Common myeloid progenitor, CD34-positive (primary cell): ENCODE data around the gene PRKCB.

ENCODE experiments used
- CTCF ChIA-PET: fragments of 350-600 bp; sonication (Branson Sonifier 250); formaldehyde crosslinking; loops from one replicate; lab custom pipeline; 2021; ENCODE audit warnings: antibody characterized with exemption; lab: Charles Lee
- POLR2A ChIA-PET: fragments of 350-600 bp; sonication (Branson Sonifier 250); formaldehyde crosslinking; loops from one replicate; lab custom pipeline; 2021; ENCODE audit warnings: antibody characterized with exemption; lab: Charles Lee
- DNase-seq, 3 donors: peaks; one replicate each; pipeline versions ENCODE4 v3.0.0 to v3.0.0-alpha.2; 2013
- H3K27ac ChIP-seq, 2 experiments: 1 replicate in 1 of 2; 2 replicates in 1 of 2; pipeline ENCODE4 v1.7.0; 2013; ENCODE audit warnings: inconsistent platforms in 2 of 2, low read length in 2 of 2, mild to moderate bottlenecking in 2 of 2, low read depth in 1 of 2, moderate library complexity in 1 of 2; ENCODE audit not compliant: severe bottlenecking in 2 of 2, insufficient read depth in 1 of 2, poor library complexity in 1 of 2
- H3K27me3 ChIP-seq, 5 experiments: replicated peaks in 2 of 5; 1 replicate in 3 of 5; 2 replicates in 2 of 5; pipeline versions ENCODE4 v1.6.1 to v1.7.0; 2013; ENCODE audit warnings: low read length in 4 of 5, mild to moderate bottlenecking in 2 of 5, moderate library complexity in 2 of 5, inconsistent platforms in 1 of 5; ENCODE audit not compliant: insufficient read depth in 5 of 5, control insufficient read depth in 4 of 5
- H3K36me3 ChIP-seq, 4 experiments: 1 replicate in 2 of 4; 2 replicates in 2 of 4; pipeline versions ENCODE4 v1.6.1 to v1.7.0; 2013; ENCODE audit warnings: low read length in 3 of 4, control low read depth in 1 of 4, mild to moderate bottlenecking in 1 of 4; ENCODE audit not compliant: control insufficient read depth in 4 of 4, insufficient read depth in 4 of 4
- H3K4me1 ChIP-seq, 4 experiments: 1 replicate in 3 of 4; 2 replicates in 1 of 4; pipeline versions ENCODE4 v1.6.1 to v1.7.1; 2013; ENCODE audit warnings: low read length in 3 of 4, mild to moderate bottlenecking in 3 of 4, control low read depth in 1 of 4, inconsistent platforms in 1 of 4, moderate library complexity in 1 of 4; ENCODE audit not compliant: control insufficient read depth in 4 of 4, insufficient read depth in 4 of 4; ENCODE audit errors: control extremely low read depth in 1 of 4
- H3K4me3 ChIP-seq, 7 experiments: 1 replicate in 4 of 7; 2 replicates in 3 of 7; pipeline versions ENCODE4 v1.5.1 to v1.7.0; 2013; ENCODE audit warnings: mild to moderate bottlenecking in 7 of 7, low read length in 6 of 7, moderate library complexity in 6 of 7, inconsistent platforms in 2 of 7, low read depth in 2 of 7, control low read depth in 1 of 7; ENCODE audit not compliant: insufficient read depth in 4 of 7, control insufficient read depth in 1 of 7; ENCODE audit errors: extremely low read depth in 1 of 7
- H3K9me3 ChIP-seq, 5 experiments: 1 replicate in 4 of 5; 2 replicates in 1 of 5; pipeline versions ENCODE4 v1.6.1 to v1.7.1; 2013; ENCODE audit warnings: low read length in 4 of 5, mild to moderate bottlenecking in 2 of 5, inconsistent platforms in 1 of 5, low read depth in 1 of 5, moderate library complexity in 1 of 5; ENCODE audit not compliant: control insufficient read depth in 4 of 5, insufficient read depth in 2 of 5; ENCODE audit errors: control extremely low read depth in 1 of 5
- WGBS: methylation state at CpG from one replicate; pipeline ENCODE4 v1.1.5; 2013; ENCODE audit not compliant: insufficient coverage; 5-methylcytosine and 5-hydroxymethylcytosine counted together

The PRKCB gene

DNA sequence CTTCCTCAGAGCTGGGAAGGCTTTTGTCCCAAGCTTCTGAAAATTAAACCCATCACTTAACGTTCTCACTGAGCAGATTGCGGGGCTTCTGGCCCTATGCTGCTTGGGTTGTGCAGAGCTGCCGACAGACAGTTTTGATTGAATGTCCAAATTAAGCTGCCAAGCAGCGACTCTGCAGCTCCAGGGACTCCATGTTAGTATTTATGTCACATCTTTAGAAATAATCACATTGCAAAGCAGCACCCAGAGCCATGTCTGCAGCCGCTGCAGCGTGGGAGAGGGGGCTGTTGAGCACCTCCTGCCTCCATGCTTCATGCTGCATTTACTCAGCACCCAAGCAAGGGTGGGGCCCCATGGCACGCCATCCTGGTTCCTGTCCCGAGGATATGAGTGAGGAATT is 242.2 kb downstream of the PRKCB start:
- ChIA-PET CTCF (interaction anchor here (0.7 kb wide), 1 partner anchor 11 kb away, joined by 3 read pairs; no protein-coding TSS in a partner anchor), POLR2A (no interaction called here)
- H3K27me3 ChIP-seq: no peaks in the 10 kb centered on the region

DNA sequence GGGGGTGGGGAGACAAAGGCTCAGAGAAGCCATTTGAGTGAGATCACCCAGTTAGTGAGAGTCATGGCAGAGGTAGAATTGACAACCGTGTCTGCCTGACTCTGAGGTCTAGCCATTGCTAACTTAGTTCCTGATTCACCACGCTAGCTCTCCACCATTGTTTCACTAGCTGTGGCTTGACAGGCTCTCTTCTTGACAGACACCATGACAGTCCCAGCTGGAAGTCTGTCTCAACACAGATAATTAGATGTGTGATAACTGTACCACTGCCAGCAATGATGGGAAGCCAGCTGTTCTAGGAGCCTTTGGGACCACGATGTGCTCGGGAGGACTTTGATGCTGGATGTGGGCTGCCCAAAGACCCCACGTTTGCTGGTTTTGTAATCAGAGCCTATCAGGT is 249.9 kb downstream of the PRKCB start:
- peaks cover 0 to 9% (median 4%) of the 10 kb centered on the region in 5 experiments for H3K9me3 ChIP-seq
- ChIA-PET CTCF (no interaction called here), POLR2A (no interaction called here)
- H3K27ac ChIP-seq: no peak overlapping the region
- H3K27me3 ChIP-seq: no peaks in the 10 kb centered on the region
- 100% methylated on average over 4 of the region's 5 CpGs for WGBS
- DNase-seq: no peak
- H3K4me1 ChIP-seq: no peaks in the 10 kb centered on the region
- H3K4me3 ChIP-seq: no peak overlapping the region
- H3K36me3 ChIP-seq: peaks cover 0 to 6% (median 2%) of the 10 kb centered on the region in 4 experiments

More for the DNA sequence above, 242.2 kb downstream of the PRKCB start:
- peaks cover 0 to 4% (median 2%) of the 10 kb centered on the region in 4 experiments for H3K4me1 ChIP-seq
- peaks cover 0 to 3% (median under 1%) of the 10 kb centered on the region in 4 experiments for H3K36me3 ChIP-seq
- DNase-seq: no peak
- no peak overlapping the region for H3K27ac ChIP-seq
- no peaks in the 10 kb centered on the region for H3K9me3 ChIP-seq
- H3K4me3 ChIP-seq: no peak overlapping the region
- 100% methylated on average over 8 of the region's 8 CpGs for WGBS

DNA sequence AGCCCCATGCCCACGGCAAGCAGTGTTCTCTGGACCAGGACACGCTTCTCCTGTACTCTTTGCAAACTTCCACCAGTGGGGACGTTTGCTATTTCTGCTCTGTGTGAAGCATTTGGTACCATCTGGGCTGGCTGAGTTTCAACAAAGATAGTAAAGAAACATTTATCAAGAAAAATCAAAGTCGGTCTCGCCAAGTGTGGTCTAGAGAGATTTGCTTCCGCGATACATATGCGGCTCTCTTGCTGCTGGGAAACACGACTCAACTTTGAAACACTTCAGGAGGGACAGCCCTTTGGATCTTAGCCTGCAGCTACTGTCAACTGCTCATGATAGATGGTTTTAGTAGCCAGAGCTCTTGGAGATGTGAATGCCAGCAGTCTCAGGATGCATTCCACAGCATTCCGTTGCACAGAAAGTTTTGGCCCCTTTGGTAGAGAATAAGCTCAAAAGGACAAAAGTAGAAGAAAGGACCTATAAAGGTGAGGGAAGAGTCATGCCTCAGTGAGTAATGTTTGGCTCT is 252.2 kb downstream of the PRKCB start:
- DNase-seq: no peak
- CTCF ChIA-PET: interaction anchor here (1.0 to 1.1 kb wide), 2 partner anchors 10 to 417 kb away, joined by 3 read pairs; no protein-coding TSS in a partner anchor

DNA sequence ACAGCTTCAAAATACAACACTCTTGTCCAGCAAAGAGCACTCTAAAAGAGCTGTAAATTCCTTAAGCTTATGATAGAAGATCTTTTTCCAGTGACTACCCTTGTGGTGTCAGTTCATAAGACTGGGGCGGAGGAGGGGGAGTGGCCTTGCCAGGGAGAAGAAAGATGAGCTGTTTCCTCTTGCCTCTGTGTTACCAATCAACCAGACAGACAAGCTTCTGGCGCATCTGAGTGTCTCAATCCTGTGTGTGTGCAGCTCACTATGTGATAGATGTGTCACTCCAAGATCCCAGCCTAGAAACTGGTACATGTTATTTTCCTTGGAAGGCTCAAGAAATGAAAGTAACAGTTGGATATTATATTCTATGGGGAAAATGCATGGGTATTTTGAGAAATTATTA is 253.0 kb downstream of the PRKCB start:
- WGBS: 86% methylated on average over 1 of the region's 2 CpGs
- Histone ChIP-seq H3K9me3 (peaks cover 0 to 15% (median 5%) of the 10 kb centered on the region in 5 experiments), H3K4me3 (no peak overlapping the region), H3K36me3 (peaks cover 2 to 15% (median 7%) of the 10 kb centered on the region in 4 experiments), H3K4me1 (peaks cover 0 to 4% (median 0%) of the 10 kb centered on the region in 4 experiments), H3K27ac (no peak overlapping the region), H3K27me3 (no peaks in the 10 kb centered on the region)
- POLR2A ChIA-PET: no interaction called here
- no peak for DNase-seq
- CTCF ChIA-PET: interaction anchor here (0.9 to 1.1 kb wide), 3 partner anchors 11 to 416 kb away, joined by 3 read pairs; no protein-coding TSS in a partner anchor

More for the DNA sequence above, 252.2 kb downstream of the PRKCB start:
- peaks cover 0 to 4% (median 0%) of the 10 kb centered on the region in 4 experiments for H3K4me1 ChIP-seq
- peaks cover 2 to 7% (median 4%) of the 10 kb centered on the region in 4 experiments for H3K36me3 ChIP-seq
- no peaks in the 10 kb centered on the region for H3K27me3 ChIP-seq
- POLR2A ChIA-PET: no interaction called here
- no peak overlapping the region for H3K27ac ChIP-seq
- 95% methylated on average over 10 of the region's 10 CpGs for WGBS
- no peak overlapping the region for H3K4me3 ChIP-seq
- H3K9me3 ChIP-seq: peaks cover 0 to 15% (median 5%) of the 10 kb centered on the region in 5 experiments

DNA sequence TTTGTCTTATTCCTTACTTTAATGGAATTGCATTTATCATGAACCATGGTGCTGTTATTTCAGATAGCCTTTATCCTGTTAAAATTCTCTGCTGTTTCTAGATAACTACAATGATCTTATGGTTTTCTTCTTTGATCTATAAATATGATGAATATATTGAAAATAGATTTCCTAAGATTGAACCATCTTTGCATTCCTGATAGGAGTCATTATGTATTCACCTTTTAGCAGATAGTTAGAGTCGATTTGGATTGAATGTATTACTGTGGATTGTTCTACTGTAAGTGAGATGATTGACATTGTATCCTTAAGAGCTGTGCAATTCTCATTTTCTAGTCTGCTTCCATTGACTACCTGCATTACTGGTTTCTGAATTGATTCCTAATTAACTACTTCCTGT is 255.3 kb downstream of the PRKCB start:
- no peak overlapping the region for H3K27ac ChIP-seq
- ChIA-PET CTCF (no interaction called here), POLR2A (no interaction called here)
- WGBS: no CpG with 5 or more reads among the region's 1 CpG
- no peak overlapping the region for H3K4me3 ChIP-seq
- H3K4me1 ChIP-seq: peaks cover 0 to 4% (median 0%) of the 10 kb centered on the region in 4 experiments
- peaks cover 0 to 15% (median 5%) of the 10 kb centered on the region in 5 experiments for H3K9me3 ChIP-seq
- peaks cover 7 to 32% (median 17%) of the 10 kb centered on the region in 4 experiments for H3K36me3 ChIP-seq
- no peaks in the 10 kb centered on the region for H3K27me3 ChIP-seq
- DNase-seq: no peak

DNA sequence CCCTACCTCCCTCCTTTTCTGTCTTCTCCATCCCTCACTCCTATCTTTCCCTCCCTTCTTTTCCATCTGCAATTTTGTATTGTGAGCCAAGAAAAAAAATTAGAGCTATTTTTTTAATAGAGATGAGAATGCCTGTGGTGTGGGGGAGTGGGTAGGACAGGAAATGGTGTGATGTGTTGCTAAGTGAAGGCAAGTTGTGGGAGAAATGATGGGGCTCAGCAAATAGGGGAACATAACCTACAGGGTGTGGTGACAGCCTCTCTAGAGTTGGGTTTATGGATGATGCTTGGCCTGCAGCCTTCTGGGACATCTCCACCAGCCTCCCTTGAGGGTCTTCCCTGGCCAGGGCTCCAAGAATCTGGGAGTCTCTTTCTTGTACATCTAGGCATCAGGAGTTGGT is 257.3 kb downstream of the PRKCB start:
- H3K4me3 ChIP-seq: no peak overlapping the region
- POLR2A ChIA-PET: interaction anchor here (0.6 kb wide), 1 partner anchor 23 kb away, joined by 3 read pairs; no protein-coding TSS in a partner anchor
- H3K27me3 ChIP-seq: no peaks in the 10 kb centered on the region
- peak in 1 of 3 donors; percentile 8 for DNase-seq
- no peak overlapping the region for H3K27ac ChIP-seq
- CTCF ChIA-PET: interaction anchor here (0.8 kb wide), 1 partner anchor 8 kb away, joined by 3 read pairs; no protein-coding TSS in a partner anchor
- peaks cover 0 to 15% (median 5%) of the 10 kb centered on the region in 5 experiments for H3K9me3 ChIP-seq
- peaks cover 0 to 4% (median 0%) of the 10 kb centered on the region in 4 experiments for H3K4me1 ChIP-seq
- peaks cover 7 to 31% (median 16%) of the 10 kb centered on the region in 4 experiments for H3K36me3 ChIP-seq

DNA sequence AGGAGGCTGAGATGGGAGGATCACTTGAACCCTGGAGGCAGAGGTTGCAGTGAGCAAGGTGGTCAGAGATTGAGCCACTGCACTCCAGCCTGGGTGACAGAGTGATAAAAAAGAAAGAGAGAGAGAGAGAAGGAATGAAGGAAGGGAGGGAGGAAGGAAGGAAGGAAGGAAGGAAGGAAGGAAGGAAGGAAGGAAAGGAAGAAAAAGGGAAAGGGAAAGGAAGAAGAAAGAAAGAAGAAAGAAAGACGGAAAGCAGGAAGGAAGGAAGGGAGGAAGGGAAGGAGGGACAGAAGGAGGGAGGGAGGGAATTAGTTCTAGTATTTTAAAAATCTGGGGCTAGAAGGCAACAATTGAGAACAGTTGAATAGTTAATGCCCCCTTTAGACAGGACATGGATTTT is 258.9 kb downstream of the PRKCB start:
- POLR2A ChIA-PET: no interaction called here
- no peak for DNase-seq
- Histone ChIP-seq H3K4me3 (no peak overlapping the region), H3K36me3 (peaks cover 7 to 30% (median 15%) of the 10 kb centered on the region in 4 experiments), H3K9me3 (peaks cover 0 to 15% (median 5%) of the 10 kb centered on the region in 5 experiments), H3K27me3 (no peaks in the 10 kb centered on the region), H3K4me1 (peaks cover 0 to 4% (median 0%) of the 10 kb centered on the region in 4 experiments), H3K27ac (no peak overlapping the region)
- CTCF ChIA-PET: interaction anchor here (1.2 kb wide), 1 partner anchor 24 kb away, joined by 3 read pairs; no protein-coding TSS in a partner anchor
- no CpG with 5 or more reads among the region's 1 CpG for WGBS
